CD14-positive monocyte (primary cell): ENCODE data around the gene CFAP68. TPM values are rescaled to one million over a fixed set of nuclear protein-coding genes. Genes with fewer than 3 reads are reported as not detected.

Source experiments
- DNase-seq, 3 donors: peaks; one replicate each; pipeline ENCODE4 v3.0.0-alpha.2; 2011 to 2022
- H2AFZ ChIP-seq: 2 replicates; pipeline ENCODE4 v1.6.0; 2012; ENCODE audit warnings: mild to moderate bottlenecking, low read depth, low read length, inconsistent platforms; ENCODE audit not compliant: insufficient read depth, poor library complexity, severe bottlenecking
- H3K27ac ChIP-seq, 2 donors: 1 replicate in 1 of 2; 2 replicates in 1 of 2; pipeline ENCODE4 v1.5.1; 2012 to 2013; ENCODE audit warnings: low read length in 2 of 2, control low read depth in 1 of 2, inconsistent platforms in 1 of 2, low read depth in 1 of 2, mild to moderate bottlenecking in 1 of 2
- H3K27me3 ChIP-seq, 2 donors: one replicate each; pipeline versions ENCODE4 v1.6.0 to v1.6.1; 2011 to 2013; ENCODE audit warnings: low read length in 2 of 2; ENCODE audit not compliant: control insufficient read depth in 2 of 2, insufficient read depth in 2 of 2
- H3K36me3 ChIP-seq, 2 donors: replicated peaks in 1 of 2; 1 replicate in 1 of 2; 2 replicates in 1 of 2; pipeline versions ENCODE4 v1.5.1 to v1.6.1; 2012 to 2013; ENCODE audit warnings: low read length in 2 of 2, control low read depth in 1 of 2, inconsistent platforms in 1 of 2, mild to moderate bottlenecking in 1 of 2; ENCODE audit not compliant: insufficient read depth in 2 of 2, control insufficient read depth in 1 of 2
- H3K4me1 ChIP-seq, 2 donors: 1 replicate in 1 of 2; 2 replicates in 1 of 2; pipeline versions ENCODE4 v1.5.1 to v1.6.1; 2012 to 2013; ENCODE audit warnings: low read length in 2 of 2, control low read depth in 1 of 2, inconsistent platforms in 1 of 2, mild to moderate bottlenecking in 1 of 2, moderate library complexity in 1 of 2; ENCODE audit not compliant: insufficient read depth in 2 of 2, control insufficient read depth in 1 of 2
- H3K4me2 ChIP-seq: replicated peaks from 2 replicates; pipeline ENCODE3; 2012; ENCODE audit warnings: low read length, moderate library complexity, mild to moderate bottlenecking; ENCODE audit not compliant: poor library complexity, severe bottlenecking; ENCODE audit errors: extremely low read depth
- H3K4me3 ChIP-seq, 3 experiments: fragments of 200-600 bp in 1 of 3; sonication (generic) in 1 of 3; replicated peaks in 1 of 3; 1 replicate in 2 of 3; 2 replicates in 1 of 3; pipeline ENCODE4 v1.5.1; 2011 to 2013; ENCODE audit warnings: low read length in 3 of 3, mild to moderate bottlenecking in 3 of 3, control low read depth in 2 of 3, low read depth in 2 of 3, inconsistent platforms in 1 of 3, moderate library complexity in 1 of 3
- H3K79me2 ChIP-seq: 2 replicates; pipeline ENCODE4 v1.6.0; 2012; ENCODE audit warnings: mild to moderate bottlenecking, control low read depth, inconsistent platforms, low read length, moderate library complexity; ENCODE audit not compliant: insufficient read depth
- H3K9ac ChIP-seq: 2 replicates; pipeline ENCODE4 v1.6.0; 2017; ENCODE audit warnings: low read length, mild to moderate bottlenecking; ENCODE audit not compliant: insufficient read depth, poor library complexity, severe bottlenecking
- H3K9me3 ChIP-seq, 2 donors: replicated peaks in 1 of 2; 1 replicate in 1 of 2; 2 replicates in 1 of 2; pipeline versions ENCODE4 v1.5.1 to v1.6.1; 2012 to 2013; ENCODE audit warnings: low read length in 2 of 2, control low read depth in 1 of 2; ENCODE audit not compliant: control insufficient read depth in 1 of 2, insufficient read depth in 1 of 2
- H4K20me1 ChIP-seq: 2 replicates; pipeline ENCODE4 v1.6.0; 2012; ENCODE audit warnings: mild to moderate bottlenecking, low read length, control low read depth, moderate library complexity; ENCODE audit not compliant: insufficient read depth
- H3K27ac Mint-ChIP-seq, 7 donors: one replicate each; pipeline ENCODE4 v1.8.0; 2020; ENCODE audit warnings: mild to moderate bottlenecking in 7 of 7, mixed read lengths in 7 of 7, moderate library complexity in 6 of 7, inconsistent platforms in 2 of 7
- H3K27me3 Mint-ChIP-seq, 3 donors: one replicate each; pipeline ENCODE4 v1.8.0; 2021 to 2022; ENCODE audit warnings: low read depth in 3 of 3, mild to moderate bottlenecking in 3 of 3, mixed read lengths in 3 of 3, moderate library complexity in 3 of 3, inconsistent platforms in 1 of 3
- H3K36me3 Mint-ChIP-seq, 2 donors: one replicate each; pipeline ENCODE4 v1.8.0; 2020; ENCODE audit warnings: mixed read lengths in 2 of 2, inconsistent platforms in 1 of 2, mild to moderate bottlenecking in 1 of 2
- H3K4me1 Mint-ChIP-seq: one replicate; pipeline ENCODE4 v1.8.0; 2020; ENCODE audit warnings: mild to moderate bottlenecking, mixed read lengths
- H3K4me3 Mint-ChIP-seq, 2 donors: one replicate each; pipeline ENCODE4 v1.8.0; 2020; ENCODE audit warnings: mild to moderate bottlenecking in 2 of 2, mixed read lengths in 2 of 2, moderate library complexity in 1 of 2
- H3K9me3 Mint-ChIP-seq, 7 donors: one replicate each; pipeline ENCODE4 v1.8.0; 2020 to 2022; ENCODE audit warnings: mixed read lengths in 7 of 7, mild to moderate bottlenecking in 6 of 7, moderate library complexity in 6 of 7, inconsistent platforms in 2 of 7
- WGBS: methylation state at CpG from one replicate; pipeline ENCODE4 v1.1.5; 2013; ENCODE audit warnings: missing lambda C conversion rate; ENCODE audit not compliant: insufficient coverage; 5-methylcytosine and 5-hydroxymethylcytosine counted together
- intact Hi-C, 2 donors: fragments of 100-400 bp; cut with micrococcal nuclease; formaldehyde crosslinking; loops; one replicate each; pipeline versions ENCODE4 v1.15.0 to v1.15.1; 2023
- polyA plus RNA-seq, 3 donors: library from polyadenylated mRNA; depleted of rRNA in 1 of 3; unstranded in 2 of 3; stranded (reverse) in 1 of 3; fragments of 300-500 nt in 2 of 3; fragments of >200 nt in 1 of 3; fragmentation: Illumina TruSeq in 2 of 3; gene quantifications; 1 replicate in 2 of 3; 2 replicates in 1 of 3; pipeline ENCODE4 v1.2.3, GENCODE V29; 2012 to 2021
- TF ChIP-seq, protein P1 (sequence below): fragments of 200-600 bp; IDR thresholded peaks from one replicate; pipeline ENCODE4 v1.8.0; 2022; ENCODE audit warnings: antibody characterized with exemption, mild to moderate bottlenecking

The CFAP68 gene
- polyA plus RNA-seq, 3 donors: 3.6 to 5.3 (median 5.0) TPM

DNA sequence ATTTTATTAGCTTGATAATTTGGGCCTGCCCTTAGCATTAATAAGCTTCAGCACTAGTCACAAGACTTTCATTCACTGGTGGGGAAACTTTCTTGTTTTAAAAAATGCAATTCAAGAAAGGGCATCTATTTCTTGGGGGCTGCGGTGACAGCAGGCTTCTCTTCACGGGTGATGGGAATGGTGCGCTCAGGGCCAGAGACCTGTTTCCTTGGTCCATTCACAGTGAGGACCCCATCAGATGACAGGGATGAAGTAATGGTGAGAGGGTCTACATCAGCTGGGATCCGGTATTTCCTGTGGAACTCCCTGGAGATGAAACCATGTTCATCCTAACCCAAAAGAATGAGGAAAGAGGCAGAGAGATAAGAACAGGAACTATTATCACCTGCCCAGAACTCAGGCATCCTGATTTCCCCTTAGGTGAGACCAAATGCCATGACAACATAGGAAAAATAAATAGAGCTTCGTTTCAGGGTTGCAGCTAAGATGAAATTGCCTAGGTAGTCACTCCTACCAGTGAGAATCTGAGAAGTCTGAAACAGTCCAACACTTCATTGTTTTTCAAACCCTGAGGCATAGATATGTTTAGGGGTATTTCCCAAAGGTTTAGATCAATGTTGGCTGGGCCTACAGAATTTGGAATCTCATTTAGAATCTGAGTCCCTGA, 29.4 kb downstream of the CFAP68 start:
- no peak for DNase-seq
- H3K4me3 ChIP-seq: no peak overlapping the region
- H2AFZ ChIP-seq: no peak overlapping the region
- Mint-ChIP-seq H3K27ac (no peak overlapping the region), H3K9me3 (peaks cover 8 to 15% (median 13%) of the 10 kb centered on the region in 7 donors), H3K27me3 (peaks cover 32 to 37% (median 35%) of the 10 kb centered on the region in 3 donors), H3K4me1 (peaks cover 3% of the 10 kb centered on the region), H3K4me3 (no peak overlapping the region), H3K36me3 (peaks cover 0 to 3% of the 10 kb centered on the region in 2 donors)
- intact Hi-C loops: no loop called here
- H3K27ac ChIP-seq: no peak overlapping the region
- H4K20me1 ChIP-seq: no peaks in the 10 kb centered on the region
- peaks cover 10 to 34% of the 10 kb centered on the region in 2 donors for H3K27me3 ChIP-seq
- TF ChIP-seq, protein P1, sequence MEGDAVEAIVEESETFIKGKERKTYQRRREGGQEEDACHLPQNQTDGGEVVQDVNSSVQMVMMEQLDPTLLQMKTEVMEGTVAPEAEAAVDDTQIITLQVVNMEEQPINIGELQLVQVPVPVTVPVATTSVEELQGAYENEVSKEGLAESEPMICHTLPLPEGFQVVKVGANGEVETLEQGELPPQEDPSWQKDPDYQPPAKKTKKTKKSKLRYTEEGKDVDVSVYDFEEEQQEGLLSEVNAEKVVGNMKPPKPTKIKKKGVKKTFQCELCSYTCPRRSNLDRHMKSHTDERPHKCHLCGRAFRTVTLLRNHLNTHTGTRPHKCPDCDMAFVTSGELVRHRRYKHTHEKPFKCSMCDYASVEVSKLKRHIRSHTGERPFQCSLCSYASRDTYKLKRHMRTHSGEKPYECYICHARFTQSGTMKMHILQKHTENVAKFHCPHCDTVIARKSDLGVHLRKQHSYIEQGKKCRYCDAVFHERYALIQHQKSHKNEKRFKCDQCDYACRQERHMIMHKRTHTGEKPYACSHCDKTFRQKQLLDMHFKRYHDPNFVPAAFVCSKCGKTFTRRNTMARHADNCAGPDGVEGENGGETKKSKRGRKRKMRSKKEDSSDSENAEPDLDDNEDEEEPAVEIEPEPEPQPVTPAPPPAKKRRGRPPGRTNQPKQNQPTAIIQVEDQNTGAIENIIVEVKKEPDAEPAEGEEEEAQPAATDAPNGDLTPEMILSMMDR: no peak
- H3K36me3 ChIP-seq: no peaks in the 10 kb centered on the region
- H3K9ac ChIP-seq: no peak overlapping the region
- peaks cover 4 to 11% of the 10 kb centered on the region in 2 donors for H3K9me3 ChIP-seq
- no peaks in the 10 kb centered on the region for H3K4me1 ChIP-seq
- 94% methylated on average over 3 of the region's 5 CpGs for WGBS
- H3K79me2 ChIP-seq: no peaks in the 10 kb centered on the region
- H3K4me2 ChIP-seq: no peak overlapping the region

DNA sequence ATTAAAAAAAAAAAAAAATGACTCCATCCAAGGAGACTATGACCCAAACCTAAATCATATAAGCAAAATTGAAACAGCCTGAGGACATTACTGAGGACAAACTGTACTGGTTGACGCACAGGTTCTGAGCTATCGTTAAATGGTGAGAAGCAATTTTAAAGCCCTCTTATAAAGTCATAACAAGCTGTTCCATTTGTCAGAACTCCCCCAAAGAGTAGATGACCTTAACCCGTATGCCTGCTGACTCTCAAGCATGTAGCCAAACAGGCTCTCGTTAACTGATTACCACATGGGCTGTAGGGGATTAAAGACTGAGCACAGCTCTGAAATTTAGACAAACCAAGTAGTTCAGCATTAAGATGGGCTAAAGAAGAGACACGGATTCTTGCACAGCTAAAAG, 30.0 kb downstream of the CFAP68 start:
- Mint-ChIP-seq H3K27ac (no peak overlapping the region), H3K4me1 (peaks cover 3% of the 10 kb centered on the region), H3K9me3 (peaks cover 8 to 13% (median 13%) of the 10 kb centered on the region in 7 donors), H3K4me3 (no peak overlapping the region), H3K27me3 (peaks cover 34 to 43% (median 37%) of the 10 kb centered on the region in 3 donors), H3K36me3 (peaks cover 0 to 3% of the 10 kb centered on the region in 2 donors)
- intact Hi-C loops: no loop called here
- Histone ChIP-seq H4K20me1 (no peaks in the 10 kb centered on the region), H3K9me3 (peaks cover 4 to 10% of the 10 kb centered on the region in 2 donors), H3K79me2 (no peaks in the 10 kb centered on the region), H3K4me3 (no peak overlapping the region), H3K36me3 (no peaks in the 10 kb centered on the region), H3K9ac (no peak overlapping the region), H3K4me2 (no peak overlapping the region), H2AFZ (no peak overlapping the region), H3K27me3 (peaks cover 13 to 35% of the 10 kb centered on the region in 2 donors), H3K27ac (no peak overlapping the region), H3K4me1 (no peaks in the 10 kb centered on the region)
- TF ChIP-seq, protein P1: no peak
- no peak for DNase-seq
- 100% methylated on average over 3 of the region's 5 CpGs for WGBS
